IMR-90 (cell line): Measurements from ENCODE around the gene PSPC1. TPM values are rescaled to one million over a fixed set of nuclear protein-coding genes. Genes with fewer than 3 reads are reported as not detected.
A peak's percentile ranks its signal among the peaks of the same experiment; 100 is the strongest.

Experiments
- ATAC-seq: fragments of 200-7000 bp; cut with Tn5 transposase; 2 replicates; pipeline ENCODE4 v1.9.1; 2020; ENCODE audit warnings: low read depth, mild to moderate bottlenecking, moderate library complexity
- BruUV-seq: library from RNA; stranded (reverse); fragments of 400-500 nt; replicated peaks from 2 replicates; lab custom pipeline; 2021; lab: Mats Ljungman, UMichigan
- CTCF ChIA-PET: fragments of 300-600 bp; formaldehyde crosslinking; extraction: SDS; loops from one replicate; lab custom pipeline; 2021; ENCODE audit warnings: antibody characterized with exemption; lab: Yijun Ruan, JAX
- POLR2A ChIA-PET: fragments of 300-600 bp; sonication (Branson Sonifier 250); formaldehyde crosslinking; loops from one replicate; lab custom pipeline; 2022; ENCODE audit warnings: antibody characterized with exemption; ENCODE audit not compliant: unreplicated experiment; lab: Charles Lee
- DNase-seq: peaks from one replicate; pipeline ENCODE4 v3.0.0; 2013
- H2AFZ ChIP-seq: replicated peaks from 2 replicates; pipeline ENCODE3; 2013; ENCODE audit warnings: low read length, mild to moderate bottlenecking; ENCODE audit not compliant: poor library complexity
- H2AK5ac ChIP-seq: 2 replicates; pipeline ENCODE4 v1.6.1; 2013; ENCODE audit warnings: low read depth, low read length, inconsistent platforms
- H2AK9ac ChIP-seq: replicated peaks from 2 replicates; pipeline ENCODE3; 2013; ENCODE audit warnings: mild to moderate bottlenecking, low read depth, low read length, moderate library complexity; ENCODE audit not compliant: poor library complexity
- H2BK120ac ChIP-seq: 2 replicates; pipeline ENCODE4 v1.6.1; 2013; ENCODE audit warnings: low read depth, low read length, inconsistent platforms
- H2BK15ac ChIP-seq: 3 replicates; pipeline ENCODE4 v1.6.1; 2013; ENCODE audit warnings: low read depth, low read length, inconsistent platforms
- H2BK20ac ChIP-seq: 2 replicates; pipeline ENCODE4 v1.6.1; 2013; ENCODE audit warnings: low read depth, mild to moderate bottlenecking, inconsistent platforms, low read length, moderate library complexity
- H2BK5ac ChIP-seq: 2 replicates; pipeline ENCODE4 v1.6.1; 2013; ENCODE audit warnings: mild to moderate bottlenecking, low read depth, low read length, inconsistent platforms; ENCODE audit not compliant: poor library complexity, severe bottlenecking
- H3K14ac ChIP-seq: replicated peaks from 2 replicates; pipeline ENCODE4 v1.6.1; 2013; ENCODE audit warnings: low read depth, low read length, inconsistent platforms
- H3K18ac ChIP-seq: 2 replicates; pipeline ENCODE4 v1.6.1; 2013; ENCODE audit warnings: low read depth, low read length, control low read depth
- H3K23ac ChIP-seq: 2 replicates; pipeline ENCODE4 v1.6.1; 2013; ENCODE audit warnings: low read depth, low read length, inconsistent platforms
- H3K27ac ChIP-seq: 2 replicates; pipeline ENCODE4 v1.5.1; 2013; ENCODE audit warnings: mild to moderate bottlenecking, control low read depth, low read length; ENCODE audit not compliant: insufficient read depth
- H3K27me3 ChIP-seq: 2 replicates; pipeline ENCODE4 v1.6.1; 2013; ENCODE audit warnings: low read length; ENCODE audit not compliant: control insufficient read depth, insufficient read depth
- H3K36me3 ChIP-seq: 2 replicates; pipeline ENCODE4 v1.6.1; 2013; ENCODE audit warnings: low read length, mixed read lengths; ENCODE audit not compliant: control insufficient read depth, insufficient read depth
- H3K4ac ChIP-seq: 2 replicates; pipeline ENCODE4 v1.6.1; 2013; ENCODE audit warnings: low read depth, low read length, inconsistent platforms
- H3K4me1 ChIP-seq: 2 replicates; pipeline ENCODE4 v1.6.1; 2013; ENCODE audit warnings: low read length, mixed read lengths; ENCODE audit not compliant: control insufficient read depth, insufficient read depth
- H3K4me2 ChIP-seq: 2 replicates; pipeline ENCODE4 v1.6.1; 2013; ENCODE audit warnings: low read depth, mild to moderate bottlenecking, control low read depth, low read length, moderate library complexity
- H3K4me3 ChIP-seq: 2 replicates; pipeline ENCODE4 v1.5.1; 2013; ENCODE audit warnings: low read depth, mild to moderate bottlenecking, control low read depth, low read length, moderate library complexity; ENCODE audit not compliant: insufficient read depth
- H3K56ac ChIP-seq: 2 replicates; pipeline ENCODE4 v1.6.1; 2013; ENCODE audit warnings: low read length, inconsistent platforms; ENCODE audit not compliant: insufficient read depth; ENCODE audit errors: extremely low read depth
- H3K79me1 ChIP-seq, 2 experiments: 2 replicates each; pipeline ENCODE4 v1.6.1; 2013; ENCODE audit warnings: low read length in 2 of 2, inconsistent platforms in 1 of 2, low read depth in 1 of 2
- H3K9ac ChIP-seq: 2 replicates; pipeline ENCODE4 v1.6.1; 2013; ENCODE audit warnings: low read depth, low read length, control low read depth
- H3K9me1 ChIP-seq: 2 replicates; pipeline ENCODE4 v1.6.1; 2013; ENCODE audit warnings: low read length, inconsistent platforms; ENCODE audit not compliant: insufficient read depth
- H3K9me3 ChIP-seq: 2 replicates; pipeline ENCODE4 v1.6.1; 2013; ENCODE audit warnings: low read length; ENCODE audit not compliant: control insufficient read depth, insufficient read depth
- H4K20me1 ChIP-seq: 2 replicates; pipeline ENCODE4 v1.6.1; 2013; ENCODE audit warnings: low read length, inconsistent platforms; ENCODE audit not compliant: insufficient read depth
- H4K5ac ChIP-seq: 2 replicates; pipeline ENCODE4 v1.6.1; 2013; ENCODE audit warnings: mild to moderate bottlenecking, low read depth, low read length, control low read depth
- H4K8ac ChIP-seq, 2 experiments: 2 replicates each; pipeline ENCODE4 v1.6.1; 2013; ENCODE audit warnings: low read depth in 2 of 2, low read length in 2 of 2, control low read depth in 1 of 2, inconsistent platforms in 1 of 2
- H4K91ac ChIP-seq: 2 replicates; pipeline ENCODE4 v1.6.1; 2013; ENCODE audit warnings: low read depth, low read length, inconsistent platforms; ENCODE audit not compliant: insufficient read depth
- NFE2L2 ChIP-seq: fragments of 150-350 bp; IDR thresholded peaks from 2 replicates; pipeline ENCODE4 v1.6.1; 2016; ENCODE audit warnings: low read depth, mild to moderate bottlenecking, low read length
- WGBS, 2 experiments: methylation state at CpG; one replicate each; pipeline versions ENCODE4 v1.1.5 to v1.1.7; 2013; ENCODE audit warnings: missing lambda C conversion rate in 2 of 2; ENCODE audit not compliant: insufficient read length in 1 of 2; ENCODE audit errors: extremely low coverage in 2 of 2; 5-methylcytosine and 5-hydroxymethylcytosine counted together
- dilution Hi-C: fragments of 300-500 bp; cut with HindIII; formaldehyde crosslinking; loops from one replicate; pipeline ENCODE4 v1.14.3; 2018; ENCODE audit warnings: low sequenced_read_pairs; ENCODE audit not compliant: unreplicated experiment
- in situ Hi-C: fragments of 300-500 bp; cut with MboI; formaldehyde crosslinking; loops from 3 replicates; pipeline ENCODE4 v1.14.3; 2019; ENCODE audit warnings: low sequenced_read_pairs, inconsistent platforms, mixed read lengths
- intact Hi-C: fragments of 100-400 bp; cut with micrococcal nuclease; formaldehyde crosslinking; loops from 2 replicates; pipeline ENCODE4 v1.10.0; 2022
- polyA plus RNA-seq, 3 experiments: library from polyadenylated mRNA; depleted of rRNA; stranded (reverse); fragments of >200 nt; gene quantifications; 2 replicates each; pipeline ENCODE4 v1.2.3, GENCODE V29; 2012; ENCODE audit warnings: low replicate concordance in 1 of 3
- total RNA-seq: library from RNA; depleted of rRNA; stranded (reverse); fragments of >200 nt; gene quantifications from 2 replicates; pipeline ENCODE4 v1.2.3, GENCODE V29; 2012

Gene PSPC1
- total and polyA plus RNA-seq, 2 of the 4 experiments (the other 2 are of a cell fraction), result 38.3 to 39.8 TPM

DNA sequence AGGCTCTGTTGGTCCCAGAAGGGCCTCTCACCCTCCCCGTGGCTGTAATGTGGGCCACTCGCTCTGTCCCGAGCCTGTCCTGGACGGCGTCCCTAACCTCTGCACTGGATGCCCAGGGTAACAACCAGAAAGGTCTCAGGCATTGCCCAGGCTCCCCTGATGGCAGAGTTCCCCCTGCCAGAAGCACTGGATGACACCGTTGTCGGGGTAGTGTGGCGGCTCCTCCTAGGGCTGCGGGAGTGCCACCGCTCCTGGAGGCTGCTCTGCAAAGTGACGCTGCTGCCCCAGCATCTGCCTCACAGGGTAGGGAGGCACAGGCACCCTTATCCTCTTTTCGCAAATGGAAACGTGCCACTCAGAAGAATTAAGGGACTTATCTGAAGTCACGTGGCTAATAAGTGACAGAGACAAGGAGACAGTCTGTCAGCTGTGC is 117.3 kb downstream of the PSPC1 start:
- dilution Hi-C loops (no loop called here), intact Hi-C loops (no loop called here), in situ Hi-C loops (loop anchor here (25.0 kb wide), 1 partner anchor 322 kb away; no protein-coding TSS in a partner anchor)
- DNase-seq, result no peak
- Histone ChIP-seq H3K4me3 (no peak overlapping the region), H2AK5ac (no peak overlapping the region), H2BK120ac (no peak overlapping the region), H3K23ac (no peak overlapping the region), H4K5ac (no peak overlapping the region), H3K36me3 (peaks cover 68% of the 10 kb centered on the region), H3K4ac (no peak overlapping the region), H2BK15ac (no peak overlapping the region), H3K18ac (no peak overlapping the region), H3K79me1 (peaks cover 3 to 4% of the 10 kb centered on the region in 2 experiments; a peak in 2 of 4 replicates), H2BK5ac (no peak overlapping the region), H3K56ac (no peak overlapping the region), H3K27ac (no peak overlapping the region), H3K27me3 (no peaks in the 10 kb centered on the region), H2BK20ac (no peak overlapping the region), H3K9me3 (no peaks in the 10 kb centered on the region), H3K4me2 (no peak overlapping the region), H3K9me1 (peaks cover 4% of the 10 kb centered on the region; the same call in 1 of the 2 replicates), H2AFZ (peak overlapping the region; percentile 13), H3K9ac (no peak overlapping the region), H4K20me1 (no peaks in the 10 kb centered on the region; the same call in 1 of the 2 replicates), H4K91ac (no peak overlapping the region), H4K8ac (no peak overlapping the region), H2AK9ac (no peak overlapping the region), H3K14ac (no peak overlapping the region), H3K4me1 (peaks cover 4% of the 10 kb centered on the region; the same call in 1 of the 2 replicates)
- 89% methylated on average over 9 of the region's 14 CpGs; no CpG with 5 or more reads in 1 of the 2 experiments for WGBS, 2 experiments
- POLR2A ChIA-PET, result no interaction called here
- ATAC-seq, result no peak
- BruUV-seq, result no TSS peak
- CTCF ChIA-PET, result no interaction called here
- no peak for TF ChIP-seq NFE2L2
